ENCODE measurements around the gene RPTOR.

RPTOR gene

DNA sequence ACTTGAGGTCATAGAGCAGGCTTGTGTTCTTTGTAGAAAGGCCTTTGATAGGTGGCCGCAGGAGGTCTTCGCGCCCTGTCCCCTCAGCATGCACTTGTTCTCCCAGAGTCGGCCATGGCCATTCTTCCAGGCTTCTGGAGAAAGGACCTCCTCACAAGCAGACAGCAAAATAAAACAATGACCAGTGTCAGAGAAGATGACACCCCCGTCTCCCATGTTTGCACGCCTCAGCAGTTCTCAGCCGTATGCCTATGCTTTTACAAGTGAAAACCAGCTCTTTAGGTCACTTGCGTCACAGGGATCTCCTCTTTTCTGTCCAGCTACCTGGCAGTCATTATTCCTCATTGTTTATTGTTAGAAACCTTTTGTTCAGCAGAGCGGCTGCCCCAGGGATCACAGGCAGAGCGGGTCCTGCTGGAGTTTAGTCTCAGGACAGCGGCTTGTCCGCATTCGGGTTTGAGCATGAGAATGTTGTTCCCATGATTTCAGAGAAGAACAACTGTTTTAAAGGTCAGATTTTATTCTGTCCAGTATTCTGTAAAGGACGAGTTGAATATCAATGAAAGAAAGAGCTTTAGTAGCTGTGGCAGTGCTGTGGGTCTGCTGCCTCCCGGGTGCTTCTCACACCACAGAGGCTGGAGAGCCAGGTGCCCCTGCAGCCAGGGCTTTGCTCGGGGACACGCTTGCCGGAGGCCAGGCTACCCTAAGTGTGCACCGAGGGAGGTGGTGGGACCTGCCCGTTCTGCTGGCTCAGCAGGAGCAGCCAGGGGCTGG is 123.9 kb downstream of the RPTOR start:
- DNase-seq = no peak

DNA sequence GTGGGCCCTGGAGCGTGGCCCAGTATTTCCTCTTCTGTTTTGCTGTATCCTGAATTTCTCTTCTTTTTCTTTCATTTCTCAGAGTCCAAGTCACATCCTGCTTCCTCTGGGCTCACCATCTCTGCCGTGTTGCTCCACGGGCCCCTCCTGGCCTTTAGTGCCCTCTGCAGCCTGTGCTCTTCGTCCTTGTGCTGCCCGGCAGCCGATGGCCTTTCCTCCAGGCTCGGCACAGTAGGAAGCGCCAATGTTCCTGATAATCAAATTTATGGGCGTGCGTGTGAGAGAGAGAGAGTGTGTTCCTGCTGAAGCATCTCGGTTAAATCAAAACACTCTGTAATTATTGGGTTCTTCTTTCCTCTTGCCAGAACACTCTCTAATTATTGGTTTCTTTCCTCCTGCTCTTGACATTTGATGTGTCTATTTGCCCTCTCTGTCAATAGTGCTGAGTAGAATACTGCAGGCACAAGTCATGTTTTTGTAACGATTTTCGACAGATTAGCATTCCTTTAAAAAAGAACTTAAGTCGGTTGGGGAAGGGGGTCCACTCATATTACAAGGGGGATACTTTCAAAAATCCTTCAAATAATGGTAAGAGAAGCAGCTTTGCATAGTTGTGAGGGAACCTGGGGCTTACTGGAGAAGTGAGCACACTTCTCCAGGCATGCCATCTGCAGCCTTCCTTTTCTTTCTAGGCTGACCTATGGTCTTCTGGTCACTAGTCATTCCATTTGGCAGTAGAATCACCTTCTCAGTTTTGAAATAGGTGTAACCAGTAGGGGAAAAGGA is 126.6 kb downstream of the RPTOR start:
- no peak for DNase-seq

DNA sequence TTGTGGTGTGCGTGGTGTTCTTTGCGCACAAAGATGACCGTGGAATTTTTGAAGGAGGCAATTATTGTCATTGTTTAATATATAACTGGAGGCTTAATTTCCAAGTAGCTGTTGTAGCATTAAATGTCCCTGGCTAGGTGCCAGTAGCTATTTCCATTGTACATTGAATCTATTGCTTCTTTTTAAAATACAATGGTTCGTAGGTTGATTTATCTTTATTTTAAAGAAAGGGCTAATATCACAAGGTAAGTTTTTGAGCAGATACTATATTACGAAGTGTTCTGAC is 127.1 kb downstream of the RPTOR start:
- DNase-seq = no peak

DNA sequence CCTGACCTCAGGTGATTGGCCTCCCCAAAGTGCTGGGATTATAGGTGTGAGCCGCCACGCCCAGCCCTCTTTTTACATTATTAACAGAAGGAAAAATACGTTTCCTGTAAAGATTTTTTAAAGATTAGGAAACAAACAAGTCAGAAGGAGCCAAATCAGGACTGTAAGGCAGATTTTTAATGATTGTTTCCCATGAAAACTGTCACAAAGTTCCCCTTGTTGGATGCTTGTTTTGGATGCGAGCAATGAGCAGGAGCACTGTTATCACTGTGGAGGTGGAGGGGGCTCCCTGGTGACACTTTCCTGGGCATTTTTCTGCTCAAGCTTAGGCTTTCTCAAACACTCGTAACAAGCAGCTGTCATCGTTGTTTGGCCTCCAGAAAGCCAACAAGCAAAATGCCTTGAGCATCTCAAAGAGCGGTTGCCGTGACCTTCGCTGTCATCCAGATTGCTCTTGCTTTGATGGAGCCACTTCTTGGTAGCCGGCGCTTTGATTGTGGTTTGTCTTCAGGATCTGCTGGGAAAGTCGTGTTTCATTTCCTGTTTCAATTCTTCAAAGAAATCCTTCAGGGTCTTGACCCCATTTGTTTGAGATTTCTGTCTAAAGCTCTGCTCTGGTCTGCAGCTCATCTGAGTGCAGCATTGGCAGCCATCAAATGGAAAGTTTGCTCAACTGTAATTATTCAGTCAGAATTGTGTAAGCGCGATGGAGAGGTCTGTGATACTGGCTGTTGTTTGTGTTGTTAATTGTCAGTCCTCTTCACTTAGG is 128.7 kb downstream of the RPTOR start:
- DNase-seq = no peak

DNA sequence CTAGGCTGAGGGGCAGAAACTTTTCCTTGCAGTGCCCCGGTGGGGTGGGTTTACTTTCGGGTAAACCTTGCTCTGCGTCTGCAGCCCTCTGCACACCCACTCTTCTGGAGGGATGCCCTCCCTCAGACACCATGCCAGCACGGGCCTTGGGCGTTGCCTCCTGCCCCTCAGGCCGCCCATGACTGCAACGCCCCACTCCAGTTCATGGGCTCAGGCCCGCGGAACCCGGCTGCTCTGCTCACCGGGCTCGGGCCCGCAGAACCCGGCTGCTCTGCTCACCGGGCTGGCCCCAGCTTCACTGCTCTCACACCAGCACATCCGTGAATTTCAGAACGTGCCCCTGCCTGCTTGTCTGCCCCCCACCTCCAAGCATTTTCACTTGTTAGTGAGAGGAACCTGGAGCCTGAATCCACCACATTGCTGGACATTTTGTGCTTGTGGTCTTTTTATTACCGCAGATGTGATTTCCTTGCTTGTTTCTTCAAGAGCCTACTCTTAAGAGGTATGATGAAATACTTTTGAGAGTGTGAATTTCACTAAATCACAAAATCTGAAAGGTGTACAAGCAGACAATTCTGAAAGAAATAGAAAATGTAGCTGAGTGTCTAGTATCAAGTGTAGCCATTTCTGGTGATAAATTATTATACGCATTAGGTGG is 130.9 kb downstream of the RPTOR start:
- no peak for DNase-seq

DNA sequence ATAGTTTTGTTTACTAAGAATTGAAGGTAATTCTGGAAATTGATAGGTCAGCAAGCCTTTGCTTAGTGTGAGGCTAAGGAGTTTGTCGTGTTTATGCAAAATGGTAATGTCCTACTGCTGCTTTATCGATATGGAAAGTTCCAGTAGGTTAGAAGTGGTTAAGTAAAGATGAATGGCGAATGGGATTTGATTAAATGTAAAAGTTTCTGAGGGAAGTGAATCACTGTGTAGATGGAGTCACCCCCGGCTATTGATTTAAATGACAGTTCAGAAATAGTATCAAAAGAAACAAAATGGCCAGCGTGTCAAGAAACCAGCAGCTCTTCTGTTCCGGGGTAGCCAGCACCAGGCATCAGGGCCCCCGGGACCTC is 131.4 kb downstream of the RPTOR start:
- no peak for DNase-seq

DNA sequence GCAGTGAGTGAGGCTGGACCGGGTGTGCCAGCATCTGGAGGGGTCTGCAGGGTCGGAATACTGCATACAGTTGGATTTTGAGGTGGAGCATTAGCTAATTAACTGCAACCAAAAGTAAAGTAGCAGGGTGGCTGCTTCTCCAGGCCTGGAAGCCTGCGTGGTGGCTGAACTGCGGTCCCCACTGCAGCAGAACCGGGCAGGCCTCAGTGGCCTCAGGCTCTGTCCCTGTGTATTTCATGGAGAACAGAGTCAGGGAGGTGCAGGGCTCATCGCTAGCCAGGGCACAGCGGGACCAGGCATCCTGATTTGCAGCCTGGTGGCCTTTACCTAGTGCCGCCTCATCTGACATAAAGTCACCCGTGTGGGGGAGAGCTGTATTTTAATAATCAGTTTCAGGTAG is 131.9 kb downstream of the RPTOR start:
- DNase-seq = no peak

DNA sequence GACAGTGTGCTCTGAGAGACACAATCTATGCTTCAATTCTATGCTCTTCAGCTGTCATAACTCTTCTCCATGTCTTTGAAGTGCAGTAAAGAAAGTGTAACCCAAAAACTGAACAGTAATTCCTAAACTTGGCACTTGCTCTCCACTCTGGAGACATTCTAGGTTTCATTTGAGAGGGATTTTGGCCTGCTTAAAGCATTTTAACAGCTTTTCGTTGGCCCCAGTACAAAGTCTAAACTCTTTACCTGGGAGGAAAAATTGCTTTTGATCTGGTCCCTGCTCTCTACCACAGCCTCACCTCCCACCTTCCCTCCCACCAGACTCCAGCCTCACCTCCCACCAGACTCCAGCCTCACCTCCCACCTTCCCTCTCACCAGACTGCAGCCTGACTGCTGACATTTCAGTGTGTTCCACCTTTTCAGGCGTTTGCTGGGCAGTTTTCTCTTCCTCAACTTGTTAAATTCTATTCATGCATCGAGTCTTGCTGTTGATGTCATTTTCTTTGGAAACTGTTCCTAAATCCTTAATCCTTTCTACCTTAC is 132.6 kb downstream of the RPTOR start:
- no peak for DNase-seq

DNA sequence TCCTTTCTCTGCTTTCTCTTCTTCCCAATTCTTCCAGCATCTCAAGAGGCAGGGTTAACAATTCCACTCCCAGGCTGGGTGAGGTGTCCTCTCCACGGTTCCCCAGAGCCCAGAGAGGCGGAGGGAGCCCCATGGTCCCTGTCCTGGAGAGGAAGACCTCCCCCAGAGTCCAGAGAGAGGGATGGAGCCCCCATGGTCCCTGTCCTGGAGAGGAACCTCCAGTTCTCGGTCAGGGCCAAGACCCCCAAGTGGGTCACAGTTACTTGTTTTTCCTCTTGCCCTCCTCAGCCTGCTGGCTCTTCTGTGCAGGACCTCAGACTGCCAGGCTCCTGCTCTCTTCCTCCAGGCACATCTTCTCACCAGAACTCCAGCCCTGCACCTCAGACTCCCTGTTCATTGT is 135.2 kb downstream of the RPTOR start:
- no peak for DNase-seq

DNA sequence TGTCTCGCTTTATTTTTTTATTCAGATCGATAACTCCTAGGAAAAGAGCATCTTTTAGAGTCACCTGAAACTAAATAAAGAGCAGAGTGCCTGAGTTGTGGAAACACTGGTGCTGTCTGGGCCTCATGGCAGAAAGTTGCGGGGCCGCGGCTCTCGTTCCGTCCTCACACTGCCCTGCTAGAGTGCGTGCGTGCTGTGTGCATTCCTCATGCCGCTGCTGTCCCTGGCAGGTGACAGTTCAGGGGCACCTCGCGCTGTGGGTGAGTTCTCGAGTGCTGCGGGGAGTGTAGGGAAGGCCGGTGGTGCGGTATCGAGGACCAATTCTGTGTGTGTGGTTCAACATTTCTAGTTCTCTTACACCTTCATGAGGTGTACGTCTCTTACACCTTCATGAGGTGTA is 136.6 kb downstream of the RPTOR start:
- DNase-seq = no peak

DNA sequence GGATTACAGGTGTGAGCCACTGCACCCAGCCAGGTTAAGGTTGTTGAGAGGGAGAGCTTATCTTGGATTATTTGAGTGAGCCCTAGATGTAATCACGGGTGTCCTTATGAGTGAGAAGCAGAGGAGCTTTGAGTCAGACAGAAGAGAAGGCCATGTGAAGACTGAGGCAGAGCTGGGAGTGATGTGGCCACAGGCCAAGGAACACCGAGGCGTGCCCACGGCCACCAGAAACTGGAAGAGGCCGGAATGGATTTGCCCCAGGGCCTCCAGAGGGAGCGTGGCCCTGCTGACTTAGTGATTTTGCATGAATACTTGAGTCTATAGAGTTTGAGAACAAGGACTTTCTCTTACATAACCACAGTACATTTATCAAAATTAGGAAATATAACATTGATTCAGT is 137.7 kb downstream of the RPTOR start:
- DNase-seq = no peak

DNA sequence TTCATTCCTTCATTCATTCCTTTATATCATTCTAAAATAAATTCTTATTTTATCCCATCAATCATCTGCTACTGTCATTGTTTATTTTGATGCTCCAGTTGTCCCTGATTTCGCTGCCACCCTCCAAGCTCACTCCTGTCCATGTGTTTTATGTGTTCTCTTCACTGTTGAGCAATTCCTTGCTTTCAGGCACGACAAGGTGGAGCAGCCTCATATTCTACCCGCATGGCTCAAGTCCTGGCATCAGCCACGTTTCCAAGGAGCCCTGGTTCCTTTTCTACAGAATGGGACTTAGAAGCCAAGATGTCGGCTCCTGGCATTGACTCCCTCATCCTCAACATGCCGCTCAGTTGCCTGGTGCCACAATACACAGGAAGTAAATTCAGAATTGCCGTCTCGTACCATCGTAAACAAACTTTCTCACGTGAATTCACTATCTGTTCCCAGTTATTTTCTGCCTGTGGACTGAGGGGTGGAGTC is 139.0 kb downstream of the RPTOR start:
- no peak for DNase-seq

DNA sequence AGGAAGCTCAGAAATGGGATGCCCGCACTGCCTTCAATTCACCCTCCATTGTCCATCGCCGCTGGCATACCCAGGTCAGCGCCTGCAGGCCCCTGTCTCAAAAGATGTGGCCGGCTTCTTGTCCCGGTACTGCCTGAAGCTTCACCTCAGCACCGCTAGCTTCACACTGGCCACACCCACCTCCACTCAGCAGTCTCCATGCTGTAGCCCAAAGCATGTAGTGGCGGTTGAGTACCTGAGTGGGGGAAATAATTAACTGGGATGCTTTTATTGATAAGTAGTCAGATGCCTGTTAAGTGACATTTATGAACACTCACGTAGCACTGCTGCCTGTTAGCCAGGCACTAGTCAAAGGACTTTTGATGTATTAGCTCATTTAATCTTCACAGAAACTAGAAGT is 143.2 kb downstream of the RPTOR start:
- DNase-seq = no peak

DNA sequence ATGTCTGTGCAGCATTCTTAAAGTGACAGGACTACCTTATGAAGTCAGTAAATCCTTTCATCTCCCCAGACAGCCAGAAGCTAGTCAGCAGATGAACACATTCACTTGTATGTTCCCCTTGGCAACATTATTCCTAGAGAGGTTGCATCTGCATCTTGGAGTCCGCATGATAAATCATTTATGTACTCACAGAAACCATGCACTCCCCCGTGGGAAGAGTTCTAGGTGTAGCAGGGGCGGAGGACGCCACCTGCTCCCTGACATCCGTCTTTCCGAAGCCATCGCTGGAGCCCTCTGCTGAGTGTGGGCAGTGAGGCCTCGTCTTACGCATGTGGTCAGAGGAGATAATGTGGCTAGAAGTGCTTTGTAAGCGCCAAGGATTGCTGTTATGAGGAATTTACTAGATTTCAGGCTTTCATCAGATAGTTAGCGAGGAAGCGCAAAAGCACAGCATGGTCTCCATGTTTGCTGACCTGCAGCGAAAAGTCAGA is 144.5 kb downstream of the RPTOR start:
- DNase-seq = no peak

DNA sequence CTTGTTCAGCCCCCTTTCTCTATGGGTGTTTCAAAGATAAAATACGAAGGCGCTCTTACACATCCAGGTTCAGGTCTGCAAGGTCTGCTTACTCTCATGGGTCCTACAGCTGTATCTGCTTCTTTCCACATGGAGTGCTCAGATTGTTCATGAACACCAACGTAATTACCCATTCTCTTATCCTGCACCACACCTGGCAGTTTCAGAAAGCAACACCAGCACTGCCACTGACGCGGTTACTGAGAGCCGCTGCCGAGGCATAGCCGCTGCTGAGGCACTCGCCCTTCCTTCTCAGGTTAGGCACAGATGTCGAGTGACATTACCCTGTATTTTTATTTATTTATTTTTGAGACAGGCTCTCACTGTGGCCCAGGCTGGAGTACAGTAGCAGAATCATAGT is 147.1 kb downstream of the RPTOR start:
- no peak for DNase-seq

DNA sequence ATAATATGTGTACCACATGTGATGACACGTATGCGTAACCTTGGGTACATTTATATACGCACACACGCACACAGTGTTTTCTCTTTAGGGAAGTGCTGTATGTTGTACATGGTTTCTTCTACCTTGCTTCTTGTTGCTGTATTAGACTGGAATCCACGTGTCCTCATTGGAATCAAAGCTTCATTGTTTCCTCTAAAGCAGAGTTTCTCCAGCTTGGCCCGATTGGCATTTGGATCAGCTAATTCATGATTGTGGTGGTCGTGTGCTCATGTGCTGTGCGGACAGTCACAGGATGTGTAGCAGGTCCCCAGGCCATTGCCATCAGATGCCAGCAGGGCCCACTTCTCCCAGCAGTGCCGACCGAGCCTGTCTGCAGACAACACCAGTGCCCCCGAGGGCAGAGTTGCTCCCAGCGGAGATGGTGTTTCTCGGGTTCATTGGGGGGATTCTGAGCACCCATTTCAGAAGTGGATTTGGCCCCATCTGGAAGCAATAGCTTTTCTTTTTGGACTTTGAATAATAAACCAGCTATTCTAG is 148.4 kb downstream of the RPTOR start:
- DNase-seq = no peak

DNA sequence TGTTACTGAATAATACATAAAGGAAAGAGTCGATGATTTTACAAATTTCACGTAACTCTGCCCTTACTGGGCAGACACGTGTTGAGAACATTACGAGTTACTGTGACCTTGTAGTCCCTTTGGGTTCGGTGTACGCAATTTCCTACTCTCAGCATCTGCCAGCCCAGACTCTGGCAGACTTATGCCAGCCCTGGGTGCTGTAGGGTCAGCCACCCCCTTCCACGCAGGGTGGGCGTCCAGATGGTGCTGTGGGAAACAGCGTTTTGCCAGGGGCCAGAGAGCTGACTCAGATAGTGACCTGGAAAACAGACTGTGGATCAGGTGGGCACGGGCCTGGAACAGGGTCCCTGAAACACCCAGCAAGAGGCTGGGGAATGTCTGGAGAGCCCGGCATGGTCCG is 148.9 kb downstream of the RPTOR start:
- DNase-seq = no peak

DNA sequence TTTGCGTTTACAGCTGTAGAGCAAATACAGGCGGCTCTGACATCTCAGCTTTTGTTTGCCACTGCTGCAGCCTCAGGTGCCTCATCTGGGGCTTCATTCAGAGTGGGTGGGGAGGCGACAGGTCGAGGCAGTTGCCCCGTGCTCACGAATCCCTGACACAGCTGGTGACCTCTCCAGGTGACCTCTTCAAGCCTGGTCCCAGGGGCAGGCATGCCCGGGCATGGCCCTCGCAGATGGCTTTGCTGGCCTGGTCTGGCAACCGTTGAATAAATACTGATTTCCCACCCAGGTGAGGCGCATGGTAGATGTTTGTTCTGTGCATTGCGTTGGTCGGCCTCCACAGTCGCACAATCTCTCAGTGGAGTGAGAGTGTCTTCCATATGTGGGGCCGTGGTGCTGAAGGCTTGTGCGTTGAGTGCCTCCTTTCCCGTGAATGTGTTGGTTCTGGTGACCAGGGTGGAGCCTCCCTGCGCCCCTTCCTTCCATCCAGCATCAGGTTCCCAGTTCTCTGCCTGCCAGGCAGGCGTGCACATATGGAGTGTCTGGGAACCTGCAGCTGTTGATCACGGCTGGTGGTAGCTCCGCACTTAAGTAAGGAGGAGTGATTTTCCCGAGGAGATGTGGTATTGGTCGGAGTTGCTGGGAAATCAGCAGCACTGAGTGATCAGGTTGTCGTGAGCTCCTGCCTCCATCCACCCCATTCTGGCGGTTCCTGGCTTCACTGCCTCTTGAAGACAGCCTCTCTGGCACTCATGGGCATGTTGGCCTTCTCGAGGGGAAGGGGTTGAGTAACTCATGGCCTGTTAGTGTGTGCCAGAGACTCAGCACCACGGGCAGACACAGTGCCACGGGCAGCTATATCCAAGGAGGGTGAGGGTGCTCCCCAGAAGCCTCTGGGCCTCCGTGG is 149.7 kb downstream of the RPTOR start:
- no peak for DNase-seq

DNA sequence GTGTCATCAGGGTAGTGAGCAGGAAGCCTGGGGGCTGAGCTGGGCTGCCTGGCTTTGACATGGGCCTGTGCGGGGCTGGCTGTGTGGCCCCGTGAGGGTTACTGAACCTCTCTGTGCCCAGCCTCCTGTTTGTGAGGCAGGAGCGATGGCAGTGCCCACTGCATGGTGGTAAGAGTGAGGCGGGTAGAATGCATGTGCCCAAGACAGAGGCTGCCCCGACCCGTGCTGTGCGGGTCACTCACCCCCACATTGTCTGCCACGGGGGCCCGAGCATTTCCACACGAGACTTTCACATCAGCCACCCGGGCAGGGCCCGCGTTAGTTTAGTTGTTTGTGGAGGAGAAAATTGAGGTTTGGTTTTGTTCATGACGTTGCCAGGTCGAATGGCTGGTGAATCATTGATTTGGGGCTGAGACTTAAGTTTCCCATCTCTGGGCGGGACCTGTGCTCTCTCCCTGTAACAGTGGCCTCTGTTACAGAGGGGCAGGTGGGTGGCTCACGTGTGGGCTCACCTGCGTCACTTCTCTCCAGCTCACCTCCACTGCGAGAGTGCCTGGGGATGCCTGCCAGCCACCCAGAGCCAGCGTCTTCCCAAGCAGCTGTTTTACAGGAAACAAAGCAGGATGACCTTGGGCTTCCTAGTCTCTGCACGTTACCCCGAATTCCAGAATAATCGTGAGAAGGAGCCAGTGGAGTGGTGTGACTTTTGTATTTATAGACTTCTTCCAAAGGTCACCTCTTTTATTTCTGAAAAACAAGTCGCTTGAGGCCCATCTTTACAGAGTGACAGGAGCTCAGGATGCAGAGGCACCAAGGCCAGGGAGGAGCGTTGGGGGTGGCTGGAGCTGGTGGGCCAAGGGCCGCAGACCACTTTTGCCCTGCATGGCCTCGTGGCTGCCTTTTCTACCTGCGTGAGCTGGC is 150.6 kb downstream of the RPTOR start:
- DNase-seq = no peak

DNA sequence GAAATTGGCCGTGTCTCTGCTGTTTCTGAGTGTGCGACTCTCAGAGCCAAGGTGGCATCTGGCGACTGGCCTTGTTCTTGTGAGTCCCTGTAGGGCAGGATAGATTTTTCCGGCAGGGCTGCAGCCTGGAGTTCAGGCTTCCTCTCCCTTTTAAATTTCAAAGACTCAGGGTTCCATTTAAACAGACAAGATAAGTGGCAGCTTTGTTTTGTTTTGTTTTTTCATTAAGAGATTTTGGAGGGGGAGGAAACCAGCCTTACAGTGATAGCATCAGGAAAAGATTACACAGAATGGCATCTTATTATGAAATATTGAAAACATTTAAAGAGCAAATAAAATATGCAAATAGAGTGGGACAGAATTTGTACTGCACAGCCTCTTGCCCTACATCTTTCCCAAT is 151.3 kb downstream of the RPTOR start:
- no peak for DNase-seq
